DND-41 (cell line): Measurements from ENCODE around the gene SMTNL1.

Experiments
- ATAC-seq: fragments of 200-7000 bp; cut with Tn5 transposase; 3 replicates; pipeline ENCODE4 v1.9.1; 2021; ENCODE audit warnings: low read depth; ENCODE audit not compliant: insufficient read depth
- DNase-seq: peaks from one replicate; pipeline ENCODE4 v3.0.0-alpha.2; 2020
- H2AFZ ChIP-seq: 2 replicates; pipeline ENCODE4 v1.6.0; 2012; ENCODE audit warnings: low read depth, low read length
- H3K27ac ChIP-seq: 2 replicates; pipeline ENCODE4 v1.5.1; 2012; ENCODE audit warnings: low read length, inconsistent platforms
- H3K27me3 ChIP-seq: fragments of 200-600 bp; sonication (generic); 2 replicates; pipeline ENCODE4 v1.6.0; 2012; ENCODE audit warnings: low read length, mild to moderate bottlenecking, inconsistent platforms; ENCODE audit not compliant: insufficient read depth, poor library complexity
- H3K36me3 ChIP-seq: 2 replicates; pipeline ENCODE4 v1.5.1; 2012; ENCODE audit warnings: low read length, inconsistent platforms; ENCODE audit not compliant: insufficient read depth
- H3K4me1 ChIP-seq: 2 replicates; pipeline ENCODE4 v1.5.1; 2012; ENCODE audit warnings: mild to moderate bottlenecking, low read length; ENCODE audit not compliant: insufficient read depth
- H3K4me2 ChIP-seq: 2 replicates; pipeline ENCODE4 v1.6.0; 2012; ENCODE audit warnings: mild to moderate bottlenecking, moderate library complexity, low read length, inconsistent platforms; ENCODE audit not compliant: insufficient read depth
- H3K4me3 ChIP-seq, 2 experiments: fragments of 200-600 bp in 1 of 2; shearing (Covaris generic) in 1 of 2; 2 replicates each; pipeline ENCODE4 v1.5.1; 2012 to 2016; ENCODE audit warnings: inconsistent platforms in 2 of 2, low read length in 2 of 2, mild to moderate bottlenecking in 2 of 2, low read depth in 1 of 2, moderate library complexity in 1 of 2
- H3K79me2 ChIP-seq: 2 replicates; pipeline ENCODE4 v1.6.0; 2012; ENCODE audit warnings: low read length, inconsistent platforms; ENCODE audit not compliant: insufficient read depth
- H3K9ac ChIP-seq: 2 replicates; pipeline ENCODE4 v1.6.0; 2012; ENCODE audit warnings: low read depth, mild to moderate bottlenecking, inconsistent platforms, low read length, moderate library complexity
- H3K9me3 ChIP-seq: 2 replicates; pipeline ENCODE4 v1.5.1; 2012; ENCODE audit warnings: low read length, moderate library complexity, mild to moderate bottlenecking, inconsistent platforms; ENCODE audit not compliant: insufficient read depth, severe bottlenecking
- H4K20me1 ChIP-seq: 2 replicates; pipeline ENCODE4 v1.6.0; 2012; ENCODE audit warnings: low read length; ENCODE audit not compliant: insufficient read depth
- CTCF ChIP-seq: IDR thresholded peaks from 2 replicates; pipeline ENCODE4 v1.5.1; 2012; ENCODE audit warnings: borderline replicate concordance, low read length, moderate library complexity, mild to moderate bottlenecking; ENCODE audit not compliant: poor library complexity, severe bottlenecking; ENCODE audit errors: extremely low read depth
- EZH2 ChIP-seq: IDR thresholded peaks from 3 replicates; pipeline ENCODE4 v1.6.1; 2012; ENCODE audit warnings: borderline replicate concordance, low read depth, mild to moderate bottlenecking, moderate library complexity, low read length, inconsistent platforms; ENCODE audit not compliant: severe bottlenecking

Gene SMTNL1

GRCh38 chr11:57536947-57537619, at the start of gene SMTNL1:
Gene SMTNL1, plus strand, starts transcription at chr11:57537595. Its CDS starts 5,048 bp downstream, at chr11:57542643.
- peaks cover 3% of the 10 kb centered on the region for H3K4me1 ChIP-seq
- no peak for DNase-seq

GRCh38 chr11:57487920-57488659, 49.3 kb upstream of the SMTNL1 start:
- ATAC-seq: no peak

More at GRCh38 chr11:57536947-57537619, at the start of gene SMTNL1:
- no peak for ATAC-seq
- no peaks in the 10 kb centered on the region for H3K9me3 ChIP-seq
- no peaks in the 10 kb centered on the region for H4K20me1 ChIP-seq
- H2AFZ ChIP-seq: no peak within 1 kb of the TSS
- H3K79me2 ChIP-seq: no peaks in the 10 kb centered on the region
- no peak within 1 kb of the TSS for H3K4me3 ChIP-seq
- no peak within 1 kb of the TSS for H3K9ac ChIP-seq
- no peak for TF ChIP-seq EZH2
- no peak for TF ChIP-seq CTCF
- no peak within 1 kb of the TSS for H3K4me2 ChIP-seq
- H3K27ac ChIP-seq: no peak within 1 kb of the TSS
- H3K27me3 ChIP-seq: no peaks in the 10 kb centered on the region
- peaks cover 8% of the 10 kb centered on the region; the same call in 1 of the 2 replicates for H3K36me3 ChIP-seq

GRCh38 chr11:57490456-57491248, 46.7 kb upstream of the SMTNL1 start:
- Histone ChIP-seq H3K9ac (no peak overlapping the region), H3K79me2 (no peaks in the 10 kb centered on the region), H3K9me3 (no peaks in the 10 kb centered on the region), H4K20me1 (no peaks in the 10 kb centered on the region), H2AFZ (no peak overlapping the region), H3K27ac (no peak overlapping the region), H3K27me3 (no peaks in the 10 kb centered on the region), H3K4me1 (peaks cover 8% of the 10 kb centered on the region), H3K4me3 (no peak overlapping the region), H3K36me3 (peaks cover 8% of the 10 kb centered on the region; the same call in 1 of the 2 replicates), H3K4me2 (no peak overlapping the region)
- ATAC-seq (no peak), DNase-seq (no peak)
- TF ChIP-seq EZH2 (no peak), CTCF (no peak)

More at GRCh38 chr11:57487920-57488659, 49.3 kb upstream of the SMTNL1 start:
- no peak overlapping the region for H3K4me2 ChIP-seq
- no peaks in the 10 kb centered on the region for H3K9me3 ChIP-seq
- no peak overlapping the region for H2AFZ ChIP-seq
- peaks cover 5% of the 10 kb centered on the region for H3K4me1 ChIP-seq
- no peak overlapping the region for H3K9ac ChIP-seq
- no peak for DNase-seq
- no peaks in the 10 kb centered on the region for H3K27me3 ChIP-seq
- no peak overlapping the region for H3K27ac ChIP-seq
- H3K36me3 ChIP-seq: peaks cover 8% of the 10 kb centered on the region; the same call in 1 of the 2 replicates
- H3K4me3 ChIP-seq: no peak overlapping the region
- no peaks in the 10 kb centered on the region for H3K79me2 ChIP-seq
- H4K20me1 ChIP-seq: no peaks in the 10 kb centered on the region
- TF ChIP-seq CTCF (no peak), EZH2 (no peak)
